K562 (cell line): ENCODE data around the gene BZW2. TPM values are rescaled to one million over a fixed set of nuclear protein-coding genes. Genes with fewer than 3 reads are reported as not detected.

Experiments
- BRD9 ChIP-seq: fragments of 450-650 bp; IDR thresholded peaks from 2 replicates; pipeline ENCODE4 v1.6.1; 2018; ENCODE audit warnings: low read depth; ENCODE audit not compliant: partially characterized antibody
- FOXJ3 ChIP-seq: sonication (generic); formaldehyde crosslinking; IDR thresholded peaks from 2 replicates; pipeline ENCODE4 v1.4.0; 2020; ENCODE audit warnings: mild to moderate bottlenecking, missing genetic modification reagents
- MYC ChIP-seq, 2 experiments: fragments of 250-450 bp in 1 of 2; sonication (Bioruptor Pico) in 1 of 2; IDR thresholded peaks; 2 replicates each; pipeline versions ENCODE4 v1.5.1 to v1.6.1; 2012 to 2021; ENCODE audit warnings: low read depth in 2 of 2, borderline replicate concordance in 1 of 2, improper control_type of control experiment in 1 of 2, low read length in 1 of 2, mild to moderate bottlenecking in 1 of 2, moderate library complexity in 1 of 2
- NFIC ChIP-seq: fragments of 450-650 bp; IDR thresholded peaks from 2 replicates; pipeline ENCODE4 v1.6.1; 2017; ENCODE audit warnings: mild to moderate bottlenecking, inconsistent platforms
- PCBP1 ChIP-seq: fragments of 200-400 bp; formaldehyde crosslinking; IDR thresholded peaks from 2 replicates; pipeline ENCODE4 v1.6.1; 2018; ENCODE audit warnings: mild to moderate bottlenecking, low read depth, low read length; ENCODE audit not compliant: poor library complexity, severe bottlenecking
- ZBTB7A ChIP-seq: IDR thresholded peaks from 2 replicates; pipeline ENCODE4 v1.6.1; 2011; ENCODE audit warnings: low read depth, mild to moderate bottlenecking, low read length, moderate library complexity, borderline replicate concordance; ENCODE audit not compliant: control insufficient read depth
- ZNF695 ChIP-seq: fragments of 450-650 bp; formaldehyde crosslinking; IDR thresholded peaks from 2 replicates; pipeline ENCODE4 v1.4.0; 2020; ENCODE audit warnings: mild to moderate bottlenecking, moderate library complexity
- ZNF707 ChIP-seq: fragments of 250-450 bp; sonication (Bioruptor Pico); conservative IDR thresholded peaks from 2 replicates; pipeline ENCODE4 v1.8.0; 2022; ENCODE audit warnings: inconsistent platforms, mild to moderate bottlenecking, moderate library complexity
- ZNF780A ChIP-seq: fragments of 250-450 bp; sonication (Bioruptor Pico); IDR thresholded peaks from 2 replicates; pipeline ENCODE4 v1.5.0; 2021; ENCODE audit warnings: mild to moderate bottlenecking
- polyA plus RNA-seq, 8 experiments: library from polyadenylated mRNA; depleted of rRNA in 4 of 8; stranded (reverse) in 5 of 8; unstranded in 3 of 8; fragments of >200 nt; fragmentation: Nextera tagmentation in 2 of 8; fragmentation: Illumina TruSeq in 1 of 8; extraction: Ambion mirVana in 2 of 8; extraction: Trizol in 1 of 8; gene quantifications; 2 replicates each; pipeline versions ENCODE4 v1.2.1 to v1.2.3, GENCODE V29; 2011 to 2014; ENCODE audit warnings: inconsistent platforms in 1 of 8, missing spikeins in 1 of 8
- total RNA-seq, 7 experiments: library from RNA; depleted of rRNA in 6 of 7; stranded (reverse); fragments of >200 nt in 6 of 7; fragmentation: Illumina TruSeq in 2 of 7; extraction: Trizol in 2 of 7; gene quantifications; 2 replicates each; pipeline versions ENCODE4 v1.2.1 to v1.2.3, GENCODE V29; 2011 to 2021; ENCODE audit warnings: low replicate concordance in 1 of 7
- TF ChIP-seq, protein P1 (sequence below): fragments of 450-650 bp; IDR thresholded peaks from 2 replicates; pipeline ENCODE4 v1.6.1; 2016; ENCODE audit warnings: mild to moderate bottlenecking, moderate library complexity
- TF ChIP-seq, protein P2 (sequence below): fragments of 200-800 bp; sonication (Bioruptor generic); IDR thresholded peaks from 2 replicates; pipeline ENCODE4 v1.6.1; 2017; ENCODE audit warnings: missing genetic modification characterization, missing compliant biosample characterization
- TF ChIP-seq, protein P3 (sequence below): IDR thresholded peaks from 2 replicates; pipeline ENCODE4 v1.6.1; 2011; ENCODE audit not compliant: insufficient read length; ENCODE audit errors: extremely low read depth

The BZW2 gene
- total and polyA plus RNA-seq, 9 of the 15 experiments (the other 6 are each of a cell fraction or from before 2014, with no cell fraction given): 140 to 316 (median 173) TPM

DNA sequence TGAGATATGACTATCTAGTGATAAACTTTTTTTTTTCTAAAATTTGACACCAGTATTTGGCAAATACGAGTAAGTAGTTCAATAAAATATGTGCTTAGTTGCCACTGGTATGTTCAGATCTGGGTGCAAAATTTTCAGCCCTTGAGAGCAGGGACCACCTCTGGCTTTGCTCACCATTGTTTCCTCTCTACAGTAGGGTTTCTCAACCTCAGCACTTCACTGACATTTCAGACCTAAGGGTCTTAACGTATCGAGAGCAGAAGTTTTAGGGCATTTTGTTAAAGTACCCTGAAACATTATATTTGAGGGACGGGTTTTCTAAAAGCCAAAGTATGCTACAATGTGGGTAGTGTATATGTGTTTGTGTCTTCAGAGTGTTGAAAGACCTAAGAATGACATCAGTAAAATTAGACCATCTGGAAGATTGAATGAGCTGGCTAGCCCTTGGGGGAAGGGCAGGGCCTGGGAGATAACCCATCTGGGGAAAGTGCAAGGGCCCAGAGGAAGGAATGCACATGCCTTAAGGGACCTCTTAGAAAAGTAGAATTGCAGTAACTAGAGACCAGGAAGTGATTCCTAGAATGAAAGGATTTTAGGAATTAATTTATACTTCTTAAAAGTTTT is 11.8 kb downstream of the BZW2 start (continued):
- TF ChIP-seq, protein P1, sequence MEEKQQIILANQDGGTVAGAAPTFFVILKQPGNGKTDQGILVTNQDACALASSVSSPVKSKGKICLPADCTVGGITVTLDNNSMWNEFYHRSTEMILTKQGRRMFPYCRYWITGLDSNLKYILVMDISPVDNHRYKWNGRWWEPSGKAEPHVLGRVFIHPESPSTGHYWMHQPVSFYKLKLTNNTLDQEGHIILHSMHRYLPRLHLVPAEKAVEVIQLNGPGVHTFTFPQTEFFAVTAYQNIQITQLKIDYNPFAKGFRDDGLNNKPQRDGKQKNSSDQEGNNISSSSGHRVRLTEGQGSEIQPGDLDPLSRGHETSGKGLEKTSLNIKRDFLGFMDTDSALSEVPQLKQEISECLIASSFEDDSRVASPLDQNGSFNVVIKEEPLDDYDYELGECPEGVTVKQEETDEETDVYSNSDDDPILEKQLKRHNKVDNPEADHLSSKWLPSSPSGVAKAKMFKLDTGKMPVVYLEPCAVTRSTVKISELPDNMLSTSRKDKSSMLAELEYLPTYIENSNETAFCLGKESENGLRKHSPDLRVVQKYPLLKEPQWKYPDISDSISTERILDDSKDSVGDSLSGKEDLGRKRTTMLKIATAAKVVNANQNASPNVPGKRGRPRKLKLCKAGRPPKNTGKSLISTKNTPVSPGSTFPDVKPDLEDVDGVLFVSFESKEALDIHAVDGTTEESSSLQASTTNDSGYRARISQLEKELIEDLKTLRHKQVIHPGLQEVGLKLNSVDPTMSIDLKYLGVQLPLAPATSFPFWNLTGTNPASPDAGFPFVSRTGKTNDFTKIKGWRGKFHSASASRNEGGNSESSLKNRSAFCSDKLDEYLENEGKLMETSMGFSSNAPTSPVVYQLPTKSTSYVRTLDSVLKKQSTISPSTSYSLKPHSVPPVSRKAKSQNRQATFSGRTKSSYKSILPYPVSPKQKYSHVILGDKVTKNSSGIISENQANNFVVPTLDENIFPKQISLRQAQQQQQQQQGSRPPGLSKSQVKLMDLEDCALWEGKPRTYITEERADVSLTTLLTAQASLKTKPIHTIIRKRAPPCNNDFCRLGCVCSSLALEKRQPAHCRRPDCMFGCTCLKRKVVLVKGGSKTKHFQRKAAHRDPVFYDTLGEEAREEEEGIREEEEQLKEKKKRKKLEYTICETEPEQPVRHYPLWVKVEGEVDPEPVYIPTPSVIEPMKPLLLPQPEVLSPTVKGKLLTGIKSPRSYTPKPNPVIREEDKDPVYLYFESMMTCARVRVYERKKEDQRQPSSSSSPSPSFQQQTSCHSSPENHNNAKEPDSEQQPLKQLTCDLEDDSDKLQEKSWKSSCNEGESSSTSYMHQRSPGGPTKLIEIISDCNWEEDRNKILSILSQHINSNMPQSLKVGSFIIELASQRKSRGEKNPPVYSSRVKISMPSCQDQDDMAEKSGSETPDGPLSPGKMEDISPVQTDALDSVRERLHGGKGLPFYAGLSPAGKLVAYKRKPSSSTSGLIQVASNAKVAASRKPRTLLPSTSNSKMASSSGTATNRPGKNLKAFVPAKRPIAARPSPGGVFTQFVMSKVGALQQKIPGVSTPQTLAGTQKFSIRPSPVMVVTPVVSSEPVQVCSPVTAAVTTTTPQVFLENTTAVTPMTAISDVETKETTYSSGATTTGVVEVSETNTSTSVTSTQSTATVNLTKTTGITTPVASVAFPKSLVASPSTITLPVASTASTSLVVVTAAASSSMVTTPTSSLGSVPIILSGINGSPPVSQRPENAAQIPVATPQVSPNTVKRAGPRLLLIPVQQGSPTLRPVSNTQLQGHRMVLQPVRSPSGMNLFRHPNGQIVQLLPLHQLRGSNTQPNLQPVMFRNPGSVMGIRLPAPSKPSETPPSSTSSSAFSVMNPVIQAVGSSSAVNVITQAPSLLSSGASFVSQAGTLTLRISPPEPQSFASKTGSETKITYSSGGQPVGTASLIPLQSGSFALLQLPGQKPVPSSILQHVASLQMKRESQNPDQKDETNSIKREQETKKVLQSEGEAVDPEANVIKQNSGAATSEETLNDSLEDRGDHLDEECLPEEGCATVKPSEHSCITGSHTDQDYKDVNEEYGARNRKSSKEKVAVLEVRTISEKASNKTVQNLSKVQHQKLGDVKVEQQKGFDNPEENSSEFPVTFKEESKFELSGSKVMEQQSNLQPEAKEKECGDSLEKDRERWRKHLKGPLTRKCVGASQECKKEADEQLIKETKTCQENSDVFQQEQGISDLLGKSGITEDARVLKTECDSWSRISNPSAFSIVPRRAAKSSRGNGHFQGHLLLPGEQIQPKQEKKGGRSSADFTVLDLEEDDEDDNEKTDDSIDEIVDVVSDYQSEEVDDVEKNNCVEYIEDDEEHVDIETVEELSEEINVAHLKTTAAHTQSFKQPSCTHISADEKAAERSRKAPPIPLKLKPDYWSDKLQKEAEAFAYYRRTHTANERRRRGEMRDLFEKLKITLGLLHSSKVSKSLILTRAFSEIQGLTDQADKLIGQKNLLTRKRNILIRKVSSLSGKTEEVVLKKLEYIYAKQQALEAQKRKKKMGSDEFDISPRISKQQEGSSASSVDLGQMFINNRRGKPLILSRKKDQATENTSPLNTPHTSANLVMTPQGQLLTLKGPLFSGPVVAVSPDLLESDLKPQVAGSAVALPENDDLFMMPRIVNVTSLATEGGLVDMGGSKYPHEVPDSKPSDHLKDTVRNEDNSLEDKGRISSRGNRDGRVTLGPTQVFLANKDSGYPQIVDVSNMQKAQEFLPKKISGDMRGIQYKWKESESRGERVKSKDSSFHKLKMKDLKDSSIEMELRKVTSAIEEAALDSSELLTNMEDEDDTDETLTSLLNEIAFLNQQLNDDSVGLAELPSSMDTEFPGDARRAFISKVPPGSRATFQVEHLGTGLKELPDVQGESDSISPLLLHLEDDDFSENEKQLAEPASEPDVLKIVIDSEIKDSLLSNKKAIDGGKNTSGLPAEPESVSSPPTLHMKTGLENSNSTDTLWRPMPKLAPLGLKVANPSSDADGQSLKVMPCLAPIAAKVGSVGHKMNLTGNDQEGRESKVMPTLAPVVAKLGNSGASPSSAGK: no peak
- TF ChIP-seq BRD9: peak; percentile 34
- TF ChIP-seq ZNF780A (CRISPR knock-in tag): no peak
- no peak for TF ChIP-seq PCBP1
- TF ChIP-seq MYC (IDR thresholded peaks at IDR 0.05; ENCODE audit: low read depth, low read length): peak; percentile 82
- TF ChIP-seq MYC (CRISPR knock-in tag; IDR thresholded peaks at IDR 0.05; ENCODE audit: borderline replicate concordance, low read depth): no peak
- no peak for TF ChIP-seq ZNF707
- TF ChIP-seq, protein P2, sequence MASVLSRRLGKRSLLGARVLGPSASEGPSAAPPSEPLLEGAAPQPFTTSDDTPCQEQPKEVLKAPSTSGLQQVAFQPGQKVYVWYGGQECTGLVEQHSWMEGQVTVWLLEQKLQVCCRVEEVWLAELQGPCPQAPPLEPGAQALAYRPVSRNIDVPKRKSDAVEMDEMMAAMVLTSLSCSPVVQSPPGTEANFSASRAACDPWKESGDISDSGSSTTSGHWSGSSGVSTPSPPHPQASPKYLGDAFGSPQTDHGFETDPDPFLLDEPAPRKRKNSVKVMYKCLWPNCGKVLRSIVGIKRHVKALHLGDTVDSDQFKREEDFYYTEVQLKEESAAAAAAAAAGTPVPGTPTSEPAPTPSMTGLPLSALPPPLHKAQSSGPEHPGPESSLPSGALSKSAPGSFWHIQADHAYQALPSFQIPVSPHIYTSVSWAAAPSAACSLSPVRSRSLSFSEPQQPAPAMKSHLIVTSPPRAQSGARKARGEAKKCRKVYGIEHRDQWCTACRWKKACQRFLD (CRISPR knock-in tag): no peak
- TF ChIP-seq, protein P3, sequence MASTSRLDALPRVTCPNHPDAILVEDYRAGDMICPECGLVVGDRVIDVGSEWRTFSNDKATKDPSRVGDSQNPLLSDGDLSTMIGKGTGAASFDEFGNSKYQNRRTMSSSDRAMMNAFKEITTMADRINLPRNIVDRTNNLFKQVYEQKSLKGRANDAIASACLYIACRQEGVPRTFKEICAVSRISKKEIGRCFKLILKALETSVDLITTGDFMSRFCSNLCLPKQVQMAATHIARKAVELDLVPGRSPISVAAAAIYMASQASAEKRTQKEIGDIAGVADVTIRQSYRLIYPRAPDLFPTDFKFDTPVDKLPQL: no peak
- TF ChIP-seq NFIC: peak; percentile 28; the same call in 1 of the 2 replicates
- TF ChIP-seq ZBTB7A: no peak
- no peak for TF ChIP-seq FOXJ3 (CRISPR knock-in tag)
- no peak for TF ChIP-seq ZNF695
